K562 (cell line): ENCODE measurements around the gene CCR6. TPM values are rescaled to one million over a fixed set of nuclear protein-coding genes. Genes with fewer than 3 reads are reported as not detected.

Source experiments
- BDP1 ChIP-seq: IDR thresholded peaks from 3 replicates; pipeline ENCODE4 v1.6.1; 2011; ENCODE audit not compliant: insufficient read length, insufficient read depth
- CBX5 ChIP-seq: IDR thresholded peaks from 2 replicates; pipeline ENCODE4 v1.6.1; 2014; ENCODE audit warnings: low read depth, borderline replicate concordance
- CEBPZ ChIP-seq: fragments of 150-350 bp; IDR thresholded peaks from 2 replicates; pipeline ENCODE4 v1.6.1; 2014; ENCODE audit warnings: low read depth, mild to moderate bottlenecking, low read length, borderline replicate concordance
- CHCHD3 ChIP-seq: fragments of 250-450 bp; sonication (Bioruptor Pico); IDR thresholded peaks from 2 replicates; pipeline ENCODE4 v2.1.2; 2022; ENCODE audit warnings: mild to moderate bottlenecking
- E4F1 ChIP-seq: fragments of 250-450 bp; sonication (Bioruptor Pico); IDR thresholded peaks from 2 replicates; pipeline ENCODE4 v1.5.0; 2021; ENCODE audit warnings: mild to moderate bottlenecking, borderline replicate concordance
- GABPB1 ChIP-seq: sonication (generic); formaldehyde crosslinking; IDR thresholded peaks from 2 replicates; pipeline ENCODE4 v1.8.0; 2022; ENCODE audit warnings: mild to moderate bottlenecking, missing genetic modification reagents
- GTF2E2 ChIP-seq: fragments of 200-800 bp; sonication (Bioruptor generic); IDR thresholded peaks from 2 replicates; pipeline ENCODE4 v1.6.1; 2016; ENCODE audit warnings: missing genetic modification characterization, missing compliant biosample characterization
- NEUROD1 ChIP-seq: fragments of 150-350 bp; IDR thresholded peaks from 2 replicates; pipeline ENCODE4 v1.6.1; 2014; ENCODE audit warnings: borderline replicate concordance, low read length, low read depth; ENCODE audit not compliant: partially characterized antibody
- PRMT5 ChIP-seq: sonication (generic); formaldehyde crosslinking; IDR thresholded peaks from 2 replicates; pipeline ENCODE4 v1.5.0; 2020; ENCODE audit warnings: missing genetic modification reagents
- PRPF4 ChIP-seq: fragments of 200-400 bp; formaldehyde crosslinking; IDR thresholded peaks from one replicate; pipeline ENCODE4 v1.6.1; 2017; ENCODE audit warnings: low read length, low read depth, mild to moderate bottlenecking; ENCODE audit not compliant: insufficient read depth, poor library complexity, severe bottlenecking
- SRSF3 ChIP-seq: fragments of 200-400 bp; formaldehyde crosslinking; IDR thresholded peaks from 2 replicates; pipeline ENCODE4 v1.6.1; 2016; ENCODE audit warnings: mild to moderate bottlenecking, low read length, moderate library complexity; ENCODE audit not compliant: insufficient read depth
- YY1 ChIP-seq, 3 experiments: IDR thresholded peaks; 2 replicates each; pipeline ENCODE4 v1.6.1; 2011; ENCODE audit warnings: low read length in 2 of 3, mild to moderate bottlenecking in 2 of 3, moderate library complexity in 2 of 3, borderline replicate concordance in 1 of 3, control low read depth in 1 of 3, low read depth in 1 of 3; ENCODE audit not compliant: insufficient read depth in 3 of 3, insufficient replicate concordance in 2 of 3, control insufficient read depth in 1 of 3, insufficient read length in 1 of 3; ENCODE audit errors: extremely low read depth in 1 of 3
- polyA plus RNA-seq, 8 experiments: library from polyadenylated mRNA; depleted of rRNA in 4 of 8; stranded (reverse) in 5 of 8; unstranded in 3 of 8; fragments of >200 nt; fragmentation: Nextera tagmentation in 2 of 8; fragmentation: Illumina TruSeq in 1 of 8; extraction: Ambion mirVana in 2 of 8; extraction: Trizol in 1 of 8; gene quantifications; 2 replicates each; pipeline versions ENCODE4 v1.2.1 to v1.2.3, GENCODE V29; 2011 to 2014; ENCODE audit warnings: inconsistent platforms in 1 of 8, missing spikeins in 1 of 8
- total RNA-seq, 7 experiments: library from RNA; depleted of rRNA in 6 of 7; stranded (reverse); fragments of >200 nt in 6 of 7; fragmentation: Illumina TruSeq in 2 of 7; extraction: Trizol in 2 of 7; gene quantifications; 2 replicates each; pipeline versions ENCODE4 v1.2.1 to v1.2.3, GENCODE V29; 2011 to 2021; ENCODE audit warnings: low replicate concordance in 1 of 7
- TF ChIP-seq, protein P1 (sequence below): fragments of 450-650 bp; IDR thresholded peaks from one replicate; pipeline ENCODE4 v1.6.1; 2018; ENCODE audit warnings: mild to moderate bottlenecking, moderate library complexity; ENCODE audit not compliant: partially characterized antibody
- TF ChIP-seq, protein P2 (sequence below): fragments of 250-450 bp; sonication (Bioruptor Pico); IDR thresholded peaks from 2 replicates; pipeline ENCODE4 v1.8.0; 2022; ENCODE audit warnings: inconsistent platforms, mild to moderate bottlenecking, moderate library complexity, borderline replicate concordance

The CCR6 gene
- total and polyA plus RNA-seq, 9 of the 15 experiments (the other 6 are each of a cell fraction or from before 2014, with no cell fraction given), result not detected

- TF ChIP-seq CEBPZ (no peak), CBX5 (peak; percentile 78; the same call in 1 of the 2 replicates), YY1 (IDR thresholded peaks at IDR 0.05; ENCODE audit: borderline replicate concordance in 1 of 3, control insufficient read depth in 1 of 3, extremely low read depth in 1 of 3, insufficient read depth in 3 of 3, insufficient read length in 1 of 3, insufficient replicate concordance in 2 of 3, low read depth in 1 of 3, low read length in 2 of 3) (no peak), PRMT5 (no peak), GABPB1 (CRISPR knock-in tag) (no peak), CHCHD3 (CRISPR knock-in tag) (no peak), BDP1 (no peak), SRSF3 (no peak), GTF2E2 (tag) (no peak), E4F1 (no peak), PRPF4 (no peak), NEUROD1 (no peak)
- TF ChIP-seq, protein P1, sequence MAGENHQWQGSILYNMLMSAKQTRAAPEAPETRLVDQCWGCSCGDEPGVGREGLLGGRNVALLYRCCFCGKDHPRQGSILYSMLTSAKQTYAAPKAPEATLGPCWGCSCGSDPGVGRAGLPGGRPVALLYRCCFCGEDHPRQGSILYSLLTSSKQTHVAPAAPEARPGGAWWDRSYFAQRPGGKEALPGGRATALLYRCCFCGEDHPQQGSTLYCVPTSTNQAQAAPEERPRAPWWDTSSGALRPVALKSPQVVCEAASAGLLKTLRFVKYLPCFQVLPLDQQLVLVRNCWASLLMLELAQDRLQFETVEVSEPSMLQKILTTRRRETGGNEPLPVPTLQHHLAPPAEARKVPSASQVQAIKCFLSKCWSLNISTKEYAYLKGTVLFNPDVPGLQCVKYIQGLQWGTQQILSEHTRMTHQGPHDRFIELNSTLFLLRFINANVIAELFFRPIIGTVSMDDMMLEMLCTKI, result no peak
- TF ChIP-seq, protein P2, sequence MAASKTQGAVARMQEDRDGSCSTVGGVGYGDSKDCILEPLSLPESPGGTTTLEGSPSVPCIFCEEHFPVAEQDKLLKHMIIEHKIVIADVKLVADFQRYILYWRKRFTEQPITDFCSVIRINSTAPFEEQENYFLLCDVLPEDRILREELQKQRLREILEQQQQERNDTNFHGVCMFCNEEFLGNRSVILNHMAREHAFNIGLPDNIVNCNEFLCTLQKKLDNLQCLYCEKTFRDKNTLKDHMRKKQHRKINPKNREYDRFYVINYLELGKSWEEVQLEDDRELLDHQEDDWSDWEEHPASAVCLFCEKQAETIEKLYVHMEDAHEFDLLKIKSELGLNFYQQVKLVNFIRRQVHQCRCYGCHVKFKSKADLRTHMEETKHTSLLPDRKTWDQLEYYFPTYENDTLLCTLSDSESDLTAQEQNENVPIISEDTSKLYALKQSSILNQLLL, result no peak
These were observed 3.0 kb upstream of the CCR6 start (continued) for GRCh38 chr6:167119670-167120582.
